Measurements from ENCODE around the gene ZNF782.
A peak's percentile ranks its signal among the peaks of the same experiment; 100 is the strongest.
"Not testable (repeated sequence)": the region's sequence is repeated elsewhere in the genome, so short reads cannot be mapped to it uniquely, and the experiment has no call there.

The ZNF782 gene

DNA sequence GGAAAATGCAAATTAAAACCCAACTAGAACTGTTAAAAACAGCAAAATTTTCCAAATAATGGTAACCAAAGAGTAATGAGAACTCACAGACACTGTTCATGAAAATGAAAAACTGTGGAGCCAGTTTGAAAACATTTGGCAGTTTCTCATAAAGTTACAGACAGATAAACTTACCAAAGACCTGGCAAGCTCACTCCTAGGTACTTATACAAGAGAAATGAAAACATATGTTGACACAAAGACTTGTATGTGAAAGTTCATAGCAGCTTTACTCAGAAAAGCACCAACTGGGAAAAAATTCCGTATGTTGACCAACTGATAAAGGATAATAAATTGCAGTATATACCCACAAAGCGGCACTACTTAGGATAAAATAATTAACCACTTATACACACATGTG, 10.3 kb downstream of the ZNF782 start:
- TF ChIP-seq YY1 (IDR thresholded peaks at IDR 0.05; ENCODE audit: insufficient read depth, insufficient read length) (no peak), SUZ12 (IDR thresholded peaks at IDR 0.05; ENCODE audit: extremely low read depth, insufficient read depth, insufficient read length) (no peak), ZNF274 (IDR thresholded peaks at IDR 0.05; ENCODE audit: low read depth, low read length) (no peak)
- Histone ChIP-seq H3K36me3 (ENCODE audit: insufficient read depth, insufficient read length, low read length) (peaks cover 9% of the 10 kb centered on the region), H3K4me1 (ENCODE audit: insufficient read depth, insufficient read length) (no peaks in the 10 kb centered on the region), H3K4me3 (ENCODE audit: insufficient read length, low read depth) (no peak overlapping the region), H3K27me3 (ENCODE audit: insufficient read depth, insufficient read length) (no peaks in the 10 kb centered on the region), H3K9me3 (ENCODE audit: insufficient read depth, low read length) (peaks cover 10% of the 10 kb centered on the region), H3K9ac (ENCODE audit: insufficient read length, low read depth) (no peak overlapping the region)
- no peak for DNase-seq (ENCODE audit: low read depth, low spot score)

DNA sequence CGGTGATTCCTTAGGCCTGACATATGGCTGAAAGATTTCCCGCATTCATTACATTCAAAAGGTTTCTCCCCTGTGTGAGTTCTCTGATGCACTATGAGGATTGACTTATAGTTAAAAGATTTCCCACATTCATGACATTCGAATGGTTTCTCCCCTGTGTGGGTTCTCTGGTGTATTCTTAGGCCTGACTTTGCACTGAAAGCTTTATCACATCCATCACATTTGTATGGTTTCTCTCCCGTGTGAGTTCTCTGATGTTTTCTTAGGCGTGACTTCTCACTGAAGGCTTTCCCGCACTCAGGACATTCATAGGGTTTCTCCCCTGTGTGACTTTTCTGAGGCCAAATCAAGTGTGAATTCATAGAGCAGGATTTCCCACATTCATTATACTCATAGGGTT, 35.8 kb downstream of the ZNF782 start:
- Histone ChIP-seq H3K36me3 (ENCODE audit: insufficient read depth, insufficient read length, low read length) (peaks cover 13% of the 10 kb centered on the region), H3K4me1 (ENCODE audit: insufficient read depth, insufficient read length) (no peaks in the 10 kb centered on the region), H3K4me3 (ENCODE audit: insufficient read length, low read depth) (no peak overlapping the region), H3K9me3 (ENCODE audit: insufficient read depth, low read length) (peaks cover 100% of the 10 kb centered on the region), H3K9ac (ENCODE audit: insufficient read length, low read depth) (no peak overlapping the region), H3K27me3 (ENCODE audit: insufficient read depth, insufficient read length) (no peaks in the 10 kb centered on the region)
- no peak for DNase-seq (ENCODE audit: low read depth, low spot score)
- TF ChIP-seq YY1 (IDR thresholded peaks at IDR 0.05; ENCODE audit: insufficient read depth, insufficient read length), result no peak
- peak; percentile 97 for TF ChIP-seq ZNF274 (IDR thresholded peaks at IDR 0.05; ENCODE audit: low read depth, low read length)
- no peak for TF ChIP-seq SUZ12 (IDR thresholded peaks at IDR 0.05; ENCODE audit: extremely low read depth, insufficient read depth, insufficient read length)

DNA sequence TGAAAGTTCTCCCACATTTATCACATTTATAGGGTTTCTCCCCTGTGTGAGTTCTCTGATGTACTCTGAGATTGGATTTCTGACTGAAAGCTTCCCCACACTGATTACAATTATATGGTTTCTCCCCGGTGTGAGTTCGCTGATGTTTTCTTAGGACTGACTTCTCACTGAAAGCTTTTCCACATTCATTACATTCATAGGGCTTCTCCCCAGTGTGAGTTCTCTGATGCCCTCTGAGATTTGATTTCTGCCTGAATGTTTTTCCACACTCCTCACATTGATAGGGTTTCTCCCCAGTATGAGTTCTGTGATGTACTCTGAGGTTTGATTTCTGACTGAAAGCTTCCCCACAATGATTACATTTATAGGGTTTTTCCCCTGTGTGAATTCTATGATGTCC, 36.3 kb downstream of the ZNF782 start:
- H3K36me3 ChIP-seq (ENCODE audit: insufficient read depth, insufficient read length, low read length), result peaks cover 13% of the 10 kb centered on the region

DNA sequence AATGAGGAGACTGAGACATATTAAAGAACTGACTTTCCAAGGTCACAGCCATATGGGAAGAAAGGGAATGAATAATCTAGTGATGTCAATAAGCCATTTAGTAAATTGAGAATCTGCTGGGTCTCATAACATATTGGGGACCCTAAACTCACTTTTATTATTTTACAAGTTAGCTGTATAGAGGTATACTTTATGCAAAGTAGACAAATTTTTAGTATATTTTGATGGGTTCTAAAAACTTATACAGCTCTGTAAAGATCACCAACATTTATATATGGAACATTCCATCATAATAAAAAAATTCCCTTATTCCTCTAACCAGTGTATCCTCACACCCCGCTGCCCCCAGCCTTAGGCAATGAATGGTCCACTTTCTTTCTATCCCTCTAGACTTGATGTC, 40.7 kb downstream of the ZNF782 start:
- TF ChIP-seq ZNF274 (IDR thresholded peaks at IDR 0.05; ENCODE audit: low read depth, low read length) (no peak), SUZ12 (IDR thresholded peaks at IDR 0.05; ENCODE audit: extremely low read depth, insufficient read depth, insufficient read length) (no peak), YY1 (IDR thresholded peaks at IDR 0.05; ENCODE audit: insufficient read depth, insufficient read length) (no peak)
- H3K9me3 ChIP-seq (ENCODE audit: insufficient read depth, low read length), result peaks cover 93% of the 10 kb centered on the region

More for the DNA sequence above, 36.3 kb downstream of the ZNF782 start:
- no peak for DNase-seq (ENCODE audit: low read depth, low spot score)
- H3K27me3 ChIP-seq (ENCODE audit: insufficient read depth, insufficient read length), result no peaks in the 10 kb centered on the region
- peaks cover 100% of the 10 kb centered on the region for H3K9me3 ChIP-seq (ENCODE audit: insufficient read depth, low read length)
- no peak; the same call in 1 of the 2 replicates for TF ChIP-seq ZNF274 (IDR thresholded peaks at IDR 0.05; ENCODE audit: low read depth, low read length)
- no peak for TF ChIP-seq YY1 (IDR thresholded peaks at IDR 0.05; ENCODE audit: insufficient read depth, insufficient read length)
- TF ChIP-seq SUZ12 (IDR thresholded peaks at IDR 0.05; ENCODE audit: extremely low read depth, insufficient read depth, insufficient read length), result no peak
- no peak overlapping the region for H3K4me3 ChIP-seq (ENCODE audit: insufficient read length, low read depth)
- no peaks in the 10 kb centered on the region for H3K4me1 ChIP-seq (ENCODE audit: insufficient read depth, insufficient read length)
- H3K9ac ChIP-seq (ENCODE audit: insufficient read length, low read depth), result no peak overlapping the region

DNA sequence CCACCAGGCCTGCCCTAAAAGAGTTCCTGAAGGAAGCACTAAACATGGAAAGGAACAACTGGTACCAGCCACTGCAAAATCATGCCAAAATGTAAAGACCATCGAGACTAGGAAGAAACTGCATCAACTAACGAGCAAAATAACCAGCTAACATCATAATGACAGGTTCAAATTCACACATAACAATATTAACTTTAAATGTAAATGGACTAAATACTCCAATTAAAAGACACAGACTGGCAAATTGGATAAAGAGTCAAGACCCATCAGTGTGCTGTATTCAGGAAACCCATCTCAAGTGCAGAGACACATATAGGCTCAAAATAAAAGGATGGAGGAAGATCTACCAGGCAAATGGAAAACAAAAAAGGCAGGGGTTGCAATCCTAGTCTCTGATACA, 55.4 kb downstream of the ZNF782 start:
- H3K4me1 ChIP-seq (ENCODE audit: insufficient read depth, insufficient read length); DNase-seq (ENCODE audit: low read depth, low spot score); H3K4me3 ChIP-seq (ENCODE audit: insufficient read length, low read depth); H3K27me3 ChIP-seq (ENCODE audit: insufficient read depth, insufficient read length); H3K36me3 ChIP-seq (ENCODE audit: insufficient read depth, insufficient read length, low read length); H3K9ac ChIP-seq (ENCODE audit: insufficient read length, low read depth): not testable (repeated sequence)
- peaks cover 38% of the 10 kb centered on the region; the same call in 1 of the 2 replicates for H3K9me3 ChIP-seq (ENCODE audit: insufficient read depth, low read length)

More for the DNA sequence above, 40.7 kb downstream of the ZNF782 start:
- DNase-seq (ENCODE audit: low read depth, low spot score), result no peak
- no peak overlapping the region for H3K4me3 ChIP-seq (ENCODE audit: insufficient read length, low read depth)
- no peaks in the 10 kb centered on the region for H3K27me3 ChIP-seq (ENCODE audit: insufficient read depth, insufficient read length)
- no peaks in the 10 kb centered on the region for H3K4me1 ChIP-seq (ENCODE audit: insufficient read depth, insufficient read length)
- H3K9ac ChIP-seq (ENCODE audit: insufficient read length, low read depth), result no peak overlapping the region
- peaks cover 8% of the 10 kb centered on the region for H3K36me3 ChIP-seq (ENCODE audit: insufficient read depth, insufficient read length, low read length)

DNA sequence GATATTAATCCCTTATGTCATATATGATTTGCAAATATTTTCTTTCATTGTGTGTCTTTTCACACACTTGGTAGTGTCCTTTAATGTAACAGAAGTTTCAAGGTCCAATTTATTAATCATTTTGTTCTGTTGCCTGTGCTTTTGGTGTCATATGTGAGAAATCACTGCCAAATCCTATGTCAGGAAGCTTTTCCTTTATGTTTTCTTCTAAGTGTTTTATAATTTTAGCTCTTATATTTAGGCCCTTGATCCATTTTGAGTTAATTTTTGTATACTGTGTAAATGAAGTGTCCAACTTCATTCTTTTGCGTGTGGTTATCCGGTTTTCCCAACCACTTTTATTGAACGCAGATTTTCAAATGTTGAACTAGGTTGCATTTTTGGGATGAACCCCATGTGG, 70.3 kb downstream of the ZNF782 start:
- DNase-seq (ENCODE audit: low read depth, low spot score), result no peak
- Histone ChIP-seq H3K27me3 (ENCODE audit: insufficient read depth, insufficient read length) (no peaks in the 10 kb centered on the region), H3K4me1 (ENCODE audit: insufficient read depth, insufficient read length) (no peaks in the 10 kb centered on the region), H3K4me3 (ENCODE audit: insufficient read length, low read depth) (no peak overlapping the region), H3K9ac (ENCODE audit: insufficient read length, low read depth) (no peak overlapping the region), H3K36me3 (ENCODE audit: insufficient read depth, insufficient read length, low read length) (no peaks in the 10 kb centered on the region), H3K9me3 (ENCODE audit: insufficient read depth, low read length) (no peaks in the 10 kb centered on the region)
- TF ChIP-seq SUZ12 (IDR thresholded peaks at IDR 0.05; ENCODE audit: extremely low read depth, insufficient read depth, insufficient read length), result no peak
- TF ChIP-seq ZNF274 (IDR thresholded peaks at IDR 0.05; ENCODE audit: low read depth, low read length), result no peak
- TF ChIP-seq YY1 (IDR thresholded peaks at IDR 0.05; ENCODE audit: insufficient read depth, insufficient read length), result no peak

DNA sequence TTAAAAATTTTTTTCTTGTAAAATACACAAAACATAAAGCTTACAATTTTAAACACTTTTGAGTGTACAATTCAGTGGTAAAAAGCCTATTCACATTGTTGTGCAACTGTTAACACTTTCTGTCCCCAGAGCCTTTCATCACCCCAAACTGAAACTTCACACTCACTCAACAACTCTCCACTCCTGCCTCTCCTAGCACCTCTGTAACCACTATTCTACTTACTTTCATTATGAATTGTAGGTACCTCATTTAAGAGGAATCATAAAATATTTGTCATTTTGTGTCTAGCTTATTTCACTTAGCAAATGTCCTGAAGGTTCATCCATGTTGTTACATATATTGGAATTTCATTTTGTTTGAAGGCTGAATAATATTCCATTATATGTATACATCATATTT, 72.1 kb downstream of the ZNF782 start:
- H3K27me3 ChIP-seq (ENCODE audit: insufficient read depth, insufficient read length), result no peaks in the 10 kb centered on the region
- no peaks in the 10 kb centered on the region for H3K9me3 ChIP-seq (ENCODE audit: insufficient read depth, low read length)
- TF ChIP-seq YY1 (IDR thresholded peaks at IDR 0.05; ENCODE audit: insufficient read depth, insufficient read length), result no peak
- TF ChIP-seq SUZ12 (IDR thresholded peaks at IDR 0.05; ENCODE audit: extremely low read depth, insufficient read depth, insufficient read length), result no peak
- TF ChIP-seq ZNF274 (IDR thresholded peaks at IDR 0.05; ENCODE audit: low read depth, low read length), result no peak
- H3K36me3 ChIP-seq (ENCODE audit: insufficient read depth, insufficient read length, low read length), result no peaks in the 10 kb centered on the region
- no peak overlapping the region for H3K4me3 ChIP-seq (ENCODE audit: insufficient read length, low read depth)
- no peaks in the 10 kb centered on the region for H3K4me1 ChIP-seq (ENCODE audit: insufficient read depth, insufficient read length)
- H3K9ac ChIP-seq (ENCODE audit: insufficient read length, low read depth), result no peak overlapping the region
- DNase-seq (ENCODE audit: low read depth, low spot score), result no peak

DNA sequence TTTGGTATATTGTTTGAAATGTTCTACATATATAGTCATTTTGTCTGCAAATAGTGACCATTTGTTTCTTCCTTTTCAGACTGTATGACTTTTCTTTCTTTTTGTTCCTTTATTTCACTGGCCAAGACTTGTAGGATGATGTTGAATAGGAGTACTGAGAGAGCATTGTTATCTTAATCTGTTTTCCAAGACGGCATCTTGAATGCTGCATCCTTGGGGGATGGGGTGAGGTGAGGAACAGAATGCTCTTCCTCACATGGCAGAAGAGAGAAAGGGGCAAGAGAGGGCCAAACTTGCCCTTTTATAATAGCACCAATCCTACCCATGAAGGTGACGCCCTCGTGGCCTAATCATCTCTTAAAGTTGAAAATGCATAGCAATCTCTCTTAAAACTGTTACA, 72.8 kb downstream of the ZNF782 start:
- H3K27me3 ChIP-seq (ENCODE audit: insufficient read depth, insufficient read length), result no peaks in the 10 kb centered on the region
- no peaks in the 10 kb centered on the region for H3K9me3 ChIP-seq (ENCODE audit: insufficient read depth, low read length)
- H3K9ac ChIP-seq (ENCODE audit: insufficient read length, low read depth), result no peak overlapping the region
- no peak for TF ChIP-seq YY1 (IDR thresholded peaks at IDR 0.05; ENCODE audit: insufficient read depth, insufficient read length)
- TF ChIP-seq ZNF274 (IDR thresholded peaks at IDR 0.05; ENCODE audit: low read depth, low read length), result no peak
- no peak for TF ChIP-seq SUZ12 (IDR thresholded peaks at IDR 0.05; ENCODE audit: extremely low read depth, insufficient read depth, insufficient read length)
- H3K4me1 ChIP-seq (ENCODE audit: insufficient read depth, insufficient read length), result no peaks in the 10 kb centered on the region
- no peak overlapping the region for H3K4me3 ChIP-seq (ENCODE audit: insufficient read length, low read depth)
- peak; percentile 28 for DNase-seq (ENCODE audit: low read depth, low spot score)
- H3K36me3 ChIP-seq (ENCODE audit: insufficient read depth, insufficient read length, low read length), result peaks cover 5% of the 10 kb centered on the region
